ENCODE data around the gene COG8. TPM values are rescaled to one million over a fixed set of nuclear protein-coding genes. Genes with fewer than 3 reads are reported as not detected.

Gene COG8
- total and polyA plus RNA-seq, 2 of the 8 experiments (the other 6 are each of a cell fraction or from before 2014, with no cell fraction given): 49.1 to 55.6 TPM

- no peak within 1 kb of the TSS for H2BK120ac ChIP-seq (replicated peaks; ENCODE audit: low read depth, low read length)
- no peak within 1 kb of the TSS for H3K4me2 ChIP-seq (ENCODE audit: insufficient read depth in 1 of 2, low read depth in 2 of 2, low read length in 2 of 2)
- no peak within 1 kb of the TSS for H3K18ac ChIP-seq (ENCODE audit: extremely low read depth, low read length)
- no peaks in the 10 kb centered on the region for H3K79me2 ChIP-seq (ENCODE audit: control insufficient read depth in 1 of 2, insufficient read depth in 2 of 2, low read length in 2 of 2)
- no peak within 1 kb of the TSS for H2BK5ac ChIP-seq (ENCODE audit: low read depth, low read length)
- H3K9ac ChIP-seq (replicated peaks in 1 of 4; ENCODE audit: extremely low read depth in 1 of 4, low read depth in 3 of 4, low read length in 3 of 4): no peak within 1 kb of the TSS
- H2BK15ac ChIP-seq (ENCODE audit: low read length): no peak within 1 kb of the TSS
- H3K27me3 ChIP-seq (replicated peaks in 1 of 4; ENCODE audit: control insufficient read depth in 3 of 4, extremely low read depth in 1 of 4, insufficient read depth in 3 of 4, low read length in 3 of 4): no peaks in the 10 kb centered on the region
- H4K5ac ChIP-seq (ENCODE audit: insufficient read length, low read depth, low read length): no peak within 1 kb of the TSS
- no peaks in the 10 kb centered on the region for H3K79me1 ChIP-seq (ENCODE audit: low read depth, low read length)
- no peak within 1 kb of the TSS for H3K14ac ChIP-seq (ENCODE audit: insufficient read length)
- peaks cover 0 to 3% (median 0%) of the 10 kb centered on the region in 4 experiments; a peak in 1 of 8 replicates for H3K36me3 ChIP-seq (ENCODE audit: control insufficient read depth in 2 of 4, insufficient read depth in 4 of 4, low read length in 3 of 4)
- H3K23me2 ChIP-seq (ENCODE audit: low read depth, low read length): no peaks in the 10 kb centered on the region
- no peak within 1 kb of the TSS for H3K56ac ChIP-seq (replicated peaks; ENCODE audit: insufficient read length, low read depth, low read length)
- H3K27ac ChIP-seq (ENCODE audit: low read depth, low read length): no peak within 1 kb of the TSS
- no peak within 1 kb of the TSS for H2BK20ac ChIP-seq (ENCODE audit: low read length)
- H4K8ac ChIP-seq (ENCODE audit: extremely low read depth, insufficient read depth, low read length): no peak within 1 kb of the TSS
- CTCF ChIA-PET (ENCODE audit: partially characterized antibody): interaction anchor here (0.6 to 1.1 kb wide), 3 partner anchors 11 to 431 kb away, joined by 3 read pairs; no protein-coding TSS in a partner anchor
- no peak within 1 kb of the TSS for H3K23ac ChIP-seq (ENCODE audit: insufficient read length)
- H2AK5ac ChIP-seq (ENCODE audit: low read depth, low read length): no peak within 1 kb of the TSS
- no peak within 1 kb of the TSS for H3K4me3 ChIP-seq (ENCODE audit: extremely low read depth in 1 of 4, insufficient read depth in 2 of 4, low read depth in 3 of 4, low read length in 4 of 4)
- no peaks in the 10 kb centered on the region for H4K20me1 ChIP-seq (replicated peaks in 1 of 2; ENCODE audit: control insufficient read depth in 1 of 2, insufficient read depth in 2 of 2, low read length in 2 of 2)
- no peak within 1 kb of the TSS for H2AFZ ChIP-seq (ENCODE audit: low read length)
- H3K9me3 ChIP-seq (ENCODE audit: insufficient read depth in 2 of 2, low read depth in 1 of 2, low read length in 1 of 2): no peaks in the 10 kb centered on the region
- H3K4me1 ChIP-seq (replicated peaks in 1 of 4; ENCODE audit: control insufficient read depth in 3 of 4, insufficient read depth in 4 of 4, low read length in 3 of 4): no peaks in the 10 kb centered on the region
- no peak within 1 kb of the TSS for H4K91ac ChIP-seq (replicated peaks; ENCODE audit: insufficient read length, low read length)
- FAIRE-seq (no peak), DNase-seq (ENCODE audit: low read depth in 1 of 2, low spot score in 2 of 2) (no peak)
- POLR2A ChIA-PET (ENCODE audit: partially characterized antibody): interaction anchor here (1.7 to 29.8 kb wide), 4 partner anchors 10 to 31 kb away, joined by 3 to 497 read pairs (median 12); partner anchors contain the start of genes PDF and VPS4A
- H2BK12ac ChIP-seq (ENCODE audit: low read depth, low read length): no peak within 1 kb of the TSS
- no peak within 1 kb of the TSS for H3K4ac ChIP-seq (replicated peaks; ENCODE audit: insufficient read length, low read depth, low read length)
- 94% methylated on average over 12 of the region's 12 CpGs; no CpG with 5 or more reads in 1 of the 2 experiments for WGBS, 2 experiments (ENCODE audit: extremely low coverage in 1 of 2, insufficient coverage in 1 of 2, insufficient read length in 1 of 2, insufficient replicate concordance in 2 of 2, low coverage in 1 of 2, low lambda C conversion rate in 2 of 2, missing lambda C conversion rate in 1 of 2)
- no peak for TF ChIP-seq SUZ12 (IDR thresholded peaks at IDR 0.05; ENCODE audit: low read length)
- no peak for TF ChIP-seq ASH2L (IDR thresholded peaks at IDR 0.05; ENCODE audit: low read length)
- no peak for TF ChIP-seq MAFK (IDR thresholded peaks at IDR 0.05; ENCODE audit: low read depth, low read length)
- TF ChIP-seq RNF2 (IDR thresholded peaks at IDR 0.05; ENCODE audit: borderline replicate concordance, low read depth, low read length, missing control alignments, poor library complexity, severe bottlenecking): no peak
- TF ChIP-seq EP300 (IDR thresholded peaks at IDR 0.05; ENCODE audit: borderline replicate concordance in 1 of 2, low read depth in 2 of 2, low read length in 2 of 2): no peak
- no peak for TF ChIP-seq CTCF (IDR thresholded peaks at IDR 0.05; ENCODE audit: control extremely low read depth in 1 of 3, insufficient read depth in 1 of 3, low read depth in 1 of 3, low read length in 3 of 3)
- no peak for TF ChIP-seq POLR2A (IDR thresholded peaks at IDR 0.05; ENCODE audit: control extremely low read depth in 1 of 2, low read depth in 2 of 2, low read length in 2 of 2)
- no peak for TF ChIP-seq RAD21 (IDR thresholded peaks at IDR 0.05 in 1 of 2, conservative IDR thresholded peaks at IDR 0.05 in 1 of 2; ENCODE audit: low read depth in 2 of 2, low read length in 2 of 2)
- TF ChIP-seq SP4 (IDR thresholded peaks at IDR 0.05; ENCODE audit: low read length): no peak
Observed at GRCh38 chr16:69351309-69352027, 12.1 kb upstream of the COG8 start, which contains the start of gene TMED6. TMED6 (minus strand) TSS chr16:69351786; CDS start chr16:69351753, 33 bp downstream.
